Inflammatory macrophage treated with lipopolysaccharide for 1 hour (primary cell): Measurements from ENCODE around the gene ZNF3.

Source experiments
- DNase-seq, 2 donors: peaks; one replicate each; pipeline ENCODE4 v3.0.0-alpha.2; 2020 to 2022

ZNF3 gene

DNA sequence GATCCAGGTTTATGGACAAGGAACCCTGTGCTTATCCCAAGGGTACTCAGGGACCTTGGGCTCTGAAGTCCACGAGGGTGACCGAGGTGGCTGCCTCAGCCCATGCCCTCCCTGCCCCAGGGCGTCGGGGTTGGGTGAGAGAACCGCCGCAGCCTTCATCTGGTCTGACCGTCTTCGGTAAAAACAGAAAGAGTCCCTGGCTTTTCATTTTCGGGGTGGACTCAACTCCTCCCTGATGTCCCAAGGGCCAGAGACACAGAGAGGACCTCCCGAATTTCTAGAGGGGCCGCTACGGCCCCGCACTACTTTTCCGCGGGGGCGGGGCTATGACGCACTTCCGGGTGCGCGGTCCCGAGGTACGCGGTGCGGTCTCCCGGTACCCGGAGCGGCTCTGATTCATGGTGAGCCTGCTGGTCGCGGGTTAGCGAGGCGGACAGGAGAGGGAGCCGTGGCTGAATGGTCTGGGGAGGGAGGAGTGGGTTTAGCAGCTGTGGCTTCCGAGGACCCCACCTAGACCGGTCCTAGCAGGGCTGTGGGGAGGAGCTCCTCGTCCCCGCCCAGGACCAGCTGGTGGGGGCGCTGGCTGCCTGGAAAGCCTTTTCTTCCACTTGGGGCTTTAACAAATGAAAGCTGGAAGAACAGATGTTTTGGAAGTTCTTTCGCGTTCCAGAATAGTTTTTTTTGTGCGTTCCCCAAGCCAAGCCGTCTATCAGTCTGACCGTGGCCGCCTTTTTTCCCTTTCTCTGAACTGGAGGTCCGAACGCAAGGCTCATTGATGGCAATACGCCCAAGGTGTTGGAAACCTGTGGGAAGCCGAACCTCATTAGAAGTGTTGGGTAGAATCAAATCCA, 31.9 kb downstream of the ZNF3 start, which contains the start of gene ZSCAN21:
Gene ZSCAN21 (plus strand): TSS at position 334 of the 851 bp plus-strand sequence. CDS start 7,233 bp downstream, outside the sequence.
- peak; percentile 62 to 83 for DNase-seq

DNA sequence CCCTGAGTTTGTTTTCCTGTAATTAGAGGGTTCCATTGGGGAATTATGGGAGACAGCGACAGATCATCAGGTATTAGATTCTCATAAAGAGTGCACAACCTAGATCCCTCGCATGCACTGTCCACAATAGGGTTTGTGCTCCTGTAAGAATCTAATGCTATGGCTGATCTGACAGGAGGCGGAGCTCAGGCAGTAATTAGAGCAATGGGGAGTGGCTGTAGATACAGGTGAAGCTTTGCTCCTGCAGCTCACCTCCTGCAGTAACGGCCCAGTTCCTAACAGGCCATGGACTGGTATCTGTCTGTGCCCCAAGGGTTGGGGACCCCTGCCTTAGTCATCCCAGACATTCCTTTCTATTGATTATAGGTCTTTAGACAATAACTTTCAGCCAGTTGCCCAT, 32.8 kb downstream of the ZNF3 start:
- DNase-seq = no peak

DNA sequence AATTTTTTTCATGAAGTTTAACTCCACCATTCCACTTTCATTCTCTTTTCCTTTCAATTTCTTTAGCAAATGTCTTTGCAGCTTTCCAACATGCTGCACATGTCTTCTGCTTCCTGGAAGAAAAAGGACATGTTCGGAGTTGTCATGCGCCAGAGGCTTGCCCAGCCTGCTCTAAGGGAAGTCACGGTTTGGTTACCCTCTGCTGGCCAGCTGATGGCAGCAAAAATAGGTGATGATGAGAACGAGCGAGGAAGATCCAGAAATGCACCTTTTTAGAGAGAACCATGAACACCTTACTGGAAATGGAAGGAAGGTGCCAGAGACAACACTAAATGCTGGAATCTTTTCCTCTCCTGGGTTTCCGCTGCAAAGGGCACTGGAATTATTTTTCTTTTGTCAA, 36.8 kb downstream of the ZNF3 start:
- DNase-seq = peak; percentile 34 to 38

DNA sequence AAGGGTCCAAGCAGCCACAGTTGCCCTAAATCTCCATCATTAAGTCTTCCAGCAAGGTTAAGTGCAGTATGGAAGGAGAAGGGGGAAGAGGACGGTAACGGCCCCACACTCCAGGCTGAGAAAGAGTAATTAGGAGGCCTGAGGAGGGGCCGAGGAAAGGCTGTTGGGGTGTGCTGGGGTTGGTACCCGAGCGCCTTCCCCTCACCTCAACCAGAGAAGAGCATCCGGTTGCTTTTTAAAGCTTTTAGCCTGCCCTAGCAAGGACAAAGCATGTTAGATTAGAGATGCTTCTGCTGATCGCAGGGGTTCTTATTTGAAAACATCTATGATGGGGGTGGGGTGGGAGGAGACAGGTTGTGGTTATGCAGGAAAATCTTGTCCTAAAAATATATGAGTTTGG, 40.9 kb downstream of the ZNF3 start:
- no peak for DNase-seq

DNA sequence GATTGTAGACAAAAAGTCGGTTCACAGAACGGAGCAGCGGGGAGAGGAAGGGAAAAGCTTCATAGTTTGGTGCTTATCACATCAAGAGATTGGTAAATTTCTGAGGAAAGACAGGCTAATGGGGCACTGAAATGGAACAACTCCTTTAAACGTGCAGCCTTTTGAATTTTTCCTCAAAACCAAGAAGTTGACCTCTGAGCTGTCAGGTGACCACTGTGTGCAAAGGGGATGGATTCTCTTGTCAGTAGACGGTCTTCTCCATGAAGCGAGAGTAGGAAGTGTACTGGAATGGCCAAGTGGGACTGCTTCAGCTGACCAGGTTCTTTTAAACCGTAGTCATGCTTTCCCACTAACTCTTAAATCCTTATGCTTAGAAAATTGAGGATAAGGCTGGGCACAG, 43.2 kb downstream of the ZNF3 start:
- DNase-seq = no peak

DNA sequence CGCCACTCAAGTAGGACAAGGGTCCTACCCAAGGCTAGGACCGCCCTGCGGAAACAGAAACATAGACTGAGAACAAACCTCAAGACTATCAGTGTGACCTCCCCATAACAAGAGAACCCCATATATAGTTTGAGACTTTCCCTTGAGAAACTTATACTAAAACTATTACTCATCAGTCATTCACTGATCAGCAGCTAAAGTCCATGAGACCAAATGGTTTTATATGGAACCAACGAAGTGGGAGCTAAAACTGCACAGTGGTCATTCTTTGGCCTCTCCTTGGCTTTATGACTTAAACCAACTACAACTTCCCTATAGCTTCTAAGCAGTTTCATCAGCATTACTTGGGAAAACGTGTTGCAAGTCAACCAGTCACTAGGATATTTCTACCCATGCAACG, 45.6 kb downstream of the ZNF3 start:
- peak in 1 of 2 donors; percentile 46 for DNase-seq

DNA sequence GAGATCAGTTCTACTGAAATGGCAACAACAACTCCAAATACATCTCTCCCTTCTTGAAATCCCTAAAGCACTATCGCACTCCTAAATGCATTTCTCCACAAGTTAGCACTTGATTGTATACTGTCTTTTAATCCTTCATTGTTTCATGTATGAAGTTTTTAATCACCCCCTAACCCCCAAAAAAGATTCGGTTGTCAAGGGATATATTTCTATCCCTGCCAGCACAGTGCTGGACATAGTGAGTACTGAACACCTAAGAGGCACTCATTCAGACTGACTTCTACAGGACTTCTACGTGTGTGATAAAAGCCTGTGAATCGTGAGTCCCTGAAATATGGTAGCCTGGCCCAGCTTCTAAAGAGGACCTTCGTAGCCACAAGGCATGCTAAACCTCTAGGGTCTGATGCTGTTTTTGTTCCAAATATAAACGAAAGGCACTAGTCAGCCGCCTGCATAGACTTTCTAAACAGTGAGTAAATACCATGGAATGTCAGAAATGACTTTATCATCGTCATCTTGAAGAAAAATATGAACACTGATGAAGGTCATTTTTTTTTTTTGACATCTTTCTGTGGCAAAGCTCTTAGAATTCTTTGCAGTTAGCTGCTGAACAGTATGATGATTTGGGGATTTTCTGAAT, 46.5 kb downstream of the ZNF3 start:
- DNase-seq = no peak

DNA sequence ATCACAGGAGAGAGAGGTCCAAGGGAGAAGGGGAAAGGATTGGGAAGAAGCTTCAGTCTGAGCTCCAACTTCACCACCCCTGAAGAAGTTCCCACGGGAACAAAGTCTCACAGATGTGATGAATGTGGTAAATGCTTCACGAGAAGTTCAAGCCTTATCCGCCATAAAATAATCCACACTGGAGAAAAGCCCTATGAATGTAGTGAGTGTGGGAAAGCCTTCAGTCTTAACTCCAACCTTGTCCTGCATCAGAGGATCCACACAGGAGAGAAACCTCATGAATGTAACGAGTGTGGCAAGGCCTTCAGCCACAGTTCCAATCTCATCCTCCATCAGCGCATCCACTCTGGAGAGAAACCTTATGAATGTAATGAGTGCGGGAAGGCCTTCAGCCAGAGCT, 48.0 kb downstream of the ZNF3 start:
- no peak for DNase-seq

DNA sequence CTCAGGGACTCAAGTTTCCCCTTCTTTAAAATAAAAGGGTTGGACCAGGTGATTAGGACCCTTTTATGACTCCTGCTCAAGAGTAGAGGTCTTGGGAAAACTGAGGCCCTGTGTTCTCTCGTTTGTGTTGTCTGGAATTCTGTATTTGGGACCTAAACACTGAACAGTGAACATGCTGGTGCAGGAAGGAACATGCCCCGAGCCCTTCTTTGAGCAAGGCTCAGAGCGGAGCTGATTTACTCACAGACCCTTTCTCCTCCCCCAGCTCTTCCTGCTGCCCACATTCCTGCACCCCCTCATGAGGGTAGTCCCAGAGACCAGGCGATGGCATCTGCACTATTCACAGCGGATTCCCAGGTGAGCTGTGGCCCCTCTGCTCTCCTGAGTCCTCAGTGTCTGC, 51.9 kb downstream of the ZNF3 start:
- DNase-seq = no peak

DNA sequence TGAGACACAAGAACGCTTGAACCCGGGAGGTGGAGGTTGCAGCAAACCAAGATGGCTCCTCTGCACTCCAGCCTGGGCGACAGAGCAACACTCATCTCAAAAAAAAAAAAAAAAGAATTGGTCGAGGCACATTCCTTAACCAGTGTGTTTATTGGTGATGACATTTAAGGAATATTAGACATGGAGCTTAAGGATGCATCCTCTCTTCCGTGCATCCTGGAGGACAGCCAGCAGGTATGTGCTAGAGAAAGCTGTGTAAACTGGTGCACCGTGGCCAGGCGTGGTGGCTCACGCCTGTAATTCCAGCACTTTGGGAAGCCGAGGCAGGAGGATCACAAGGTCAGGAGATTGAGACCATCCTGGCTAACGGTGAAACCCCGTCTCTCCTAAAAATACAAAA, 54.3 kb downstream of the ZNF3 start:
- no peak for DNase-seq

DNA sequence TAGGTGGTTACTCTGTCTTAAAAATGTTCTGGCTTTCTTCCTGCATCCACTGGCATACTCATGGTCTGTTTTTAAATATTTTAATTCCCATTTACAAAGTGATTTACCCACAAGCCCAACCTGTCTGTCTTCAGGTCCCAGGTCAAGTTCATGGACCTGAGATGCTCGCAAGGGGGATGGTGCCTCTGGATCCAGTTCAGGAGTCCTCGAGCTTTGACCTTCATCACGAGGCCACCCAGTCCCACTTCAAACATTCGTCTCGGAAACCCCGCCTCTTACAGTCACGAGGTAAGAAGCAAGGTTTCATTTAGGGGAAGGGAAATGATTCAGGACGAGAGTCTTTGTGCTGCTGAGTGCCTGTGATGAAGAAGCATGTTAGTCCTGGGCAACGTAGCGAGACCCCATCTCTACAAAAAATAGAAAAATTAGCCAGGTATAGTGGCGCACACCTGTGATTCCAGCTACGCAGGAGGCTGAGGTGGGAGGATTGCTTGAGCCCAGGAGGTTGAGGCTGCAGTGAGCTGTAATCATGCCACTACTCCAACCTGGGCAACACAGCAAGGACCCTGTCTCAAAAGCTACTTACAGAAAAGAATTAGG, 57.4 kb downstream of the ZNF3 start:
- DNase-seq = no peak

DNA sequence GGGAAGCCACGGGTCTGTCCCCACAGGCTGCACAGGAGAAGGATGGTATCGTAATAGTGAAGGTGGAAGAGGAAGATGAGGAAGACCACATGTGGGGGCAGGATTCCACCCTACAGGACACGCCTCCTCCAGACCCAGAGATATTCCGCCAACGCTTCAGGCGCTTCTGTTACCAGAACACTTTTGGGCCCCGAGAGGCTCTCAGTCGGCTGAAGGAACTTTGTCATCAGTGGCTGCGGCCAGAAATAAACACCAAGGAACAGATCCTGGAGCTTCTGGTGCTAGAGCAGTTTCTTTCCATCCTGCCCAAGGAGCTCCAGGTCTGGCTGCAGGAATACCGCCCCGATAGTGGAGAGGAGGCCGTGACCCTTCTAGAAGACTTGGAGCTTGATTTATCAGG, 58.0 kb downstream of the ZNF3 start:
- no peak for DNase-seq

DNA sequence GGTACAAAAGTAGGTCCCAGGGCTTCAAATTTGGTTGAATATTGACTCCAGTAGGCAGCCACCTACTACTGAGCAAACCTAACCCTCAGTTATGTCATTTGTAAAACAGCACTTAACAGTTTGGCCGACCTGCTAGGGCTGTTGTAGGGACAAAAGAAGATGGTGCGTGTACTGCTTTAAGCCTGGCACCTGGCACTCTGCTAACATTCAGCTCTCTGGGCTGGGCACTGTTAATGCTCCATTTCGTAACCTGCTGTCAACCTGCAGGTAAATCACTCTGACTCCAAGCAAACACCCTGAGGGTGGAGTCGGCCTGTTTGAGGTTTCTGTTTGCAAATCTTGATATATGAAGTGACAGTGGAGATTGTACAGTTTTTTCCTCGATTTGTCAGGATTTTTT, 58.9 kb downstream of the ZNF3 start:
- no peak for DNase-seq

DNA sequence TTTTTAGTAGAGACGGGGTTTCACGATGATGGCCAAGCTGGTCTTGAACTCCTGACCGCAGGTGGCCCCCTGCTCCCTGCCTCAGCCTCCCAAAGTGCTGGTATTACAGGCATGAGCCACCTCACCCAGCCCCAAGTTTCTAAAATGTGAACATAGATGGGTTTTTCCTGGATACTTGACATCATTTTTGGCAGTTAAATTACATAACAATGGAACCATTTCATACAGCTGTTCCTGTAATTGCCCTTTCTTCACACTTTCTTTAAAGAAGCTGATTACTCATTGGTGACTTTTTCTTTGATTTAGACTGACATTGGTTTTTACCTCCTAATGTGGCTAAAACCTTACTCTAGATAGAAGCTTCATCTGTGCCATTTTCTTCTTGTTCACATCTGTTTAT, 60.2 kb downstream of the ZNF3 start:
- DNase-seq = peak; percentile 66 to 75
